ENCODE measurements around the gene SF3B2. TPM values are rescaled to one million over a fixed set of nuclear protein-coding genes. Genes with fewer than 3 reads are reported as not detected.
A peak's percentile ranks its signal among the peaks of the same experiment; 100 is the strongest.

The SF3B2 gene
- total and polyA plus RNA-seq, 9 of the 15 experiments (the other 6 are each of a cell fraction or from before 2014, with no cell fraction given): 58.3 to 248 (median 157) TPM

GRCh38 chr11:66020618-66021357 is 31.4 kb upstream of the SF3B2 start (continued):
- TF ChIP-seq ZBTB7A (IDR thresholded peaks at IDR 0.05; ENCODE audit: borderline replicate concordance, control insufficient read depth, low read depth, low read length): 0 out of 2 replicates have a peak, but pooled peaks have one; percentile 9
- TF ChIP-seq NELFE (IDR thresholded peaks at IDR 0.05; ENCODE audit: insufficient read depth, insufficient read length): no peak
- peak; percentile 68; the same call in 1 of the 2 replicates for TF ChIP-seq MYNN (IDR thresholded peaks at IDR 0.05)
- TF ChIP-seq MYNN (CRISPR knock-in tag; IDR thresholded peaks at IDR 0.05): no peak
- TF ChIP-seq ZNF263 (CRISPR knock-in tag; IDR thresholded peaks at IDR 0.05; ENCODE audit: borderline replicate concordance): no peak
- peak in 1 of 3 experiments; percentile 10 for TF ChIP-seq YY1 (IDR thresholded peaks at IDR 0.05; ENCODE audit: borderline replicate concordance in 1 of 3, control insufficient read depth in 1 of 3, extremely low read depth in 1 of 3, insufficient read depth in 3 of 3, insufficient read length in 1 of 3, insufficient replicate concordance in 2 of 3, low read depth in 1 of 3, low read length in 2 of 3)
- no peak for TF ChIP-seq PTTG1 (tag; IDR thresholded peaks at IDR 0.05; ENCODE audit: low read depth)
- peak; percentile 69 to 77; a peak in 2 of 4 replicates for TF ChIP-seq MAZ (CRISPR knock-in tag; conservative IDR thresholded peaks at IDR 0.05 in 1 of 2, IDR thresholded peaks at IDR 0.05 in 1 of 2)
- TF ChIP-seq FOS (IDR thresholded peaks at IDR 0.05; ENCODE audit: extremely low read depth, insufficient read length): peak; percentile 29
- TF ChIP-seq, protein P1, sequence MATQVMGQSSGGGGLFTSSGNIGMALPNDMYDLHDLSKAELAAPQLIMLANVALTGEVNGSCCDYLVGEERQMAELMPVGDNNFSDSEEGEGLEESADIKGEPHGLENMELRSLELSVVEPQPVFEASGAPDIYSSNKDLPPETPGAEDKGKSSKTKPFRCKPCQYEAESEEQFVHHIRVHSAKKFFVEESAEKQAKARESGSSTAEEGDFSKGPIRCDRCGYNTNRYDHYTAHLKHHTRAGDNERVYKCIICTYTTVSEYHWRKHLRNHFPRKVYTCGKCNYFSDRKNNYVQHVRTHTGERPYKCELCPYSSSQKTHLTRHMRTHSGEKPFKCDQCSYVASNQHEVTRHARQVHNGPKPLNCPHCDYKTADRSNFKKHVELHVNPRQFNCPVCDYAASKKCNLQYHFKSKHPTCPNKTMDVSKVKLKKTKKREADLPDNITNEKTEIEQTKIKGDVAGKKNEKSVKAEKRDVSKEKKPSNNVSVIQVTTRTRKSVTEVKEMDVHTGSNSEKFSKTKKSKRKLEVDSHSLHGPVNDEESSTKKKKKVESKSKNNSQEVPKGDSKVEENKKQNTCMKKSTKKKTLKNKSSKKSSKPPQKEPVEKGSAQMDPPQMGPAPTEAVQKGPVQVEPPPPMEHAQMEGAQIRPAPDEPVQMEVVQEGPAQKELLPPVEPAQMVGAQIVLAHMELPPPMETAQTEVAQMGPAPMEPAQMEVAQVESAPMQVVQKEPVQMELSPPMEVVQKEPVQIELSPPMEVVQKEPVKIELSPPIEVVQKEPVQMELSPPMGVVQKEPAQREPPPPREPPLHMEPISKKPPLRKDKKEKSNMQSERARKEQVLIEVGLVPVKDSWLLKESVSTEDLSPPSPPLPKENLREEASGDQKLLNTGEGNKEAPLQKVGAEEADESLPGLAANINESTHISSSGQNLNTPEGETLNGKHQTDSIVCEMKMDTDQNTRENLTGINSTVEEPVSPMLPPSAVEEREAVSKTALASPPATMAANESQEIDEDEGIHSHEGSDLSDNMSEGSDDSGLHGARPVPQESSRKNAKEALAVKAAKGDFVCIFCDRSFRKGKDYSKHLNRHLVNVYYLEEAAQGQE (IDR thresholded peaks at IDR 0.05; ENCODE audit: borderline replicate concordance): no peak
- TF ChIP-seq, protein P1 (CRISPR knock-in tag; IDR thresholded peaks at IDR 0.05; ENCODE audit: low read depth): no peak
- TF ChIP-seq RBM22 (IDR thresholded peaks at IDR 0.05; ENCODE audit: low read depth, low read length, poor library complexity, severe bottlenecking): no peak
- no peak for TF ChIP-seq IRF2 (CRISPR knock-in tag; IDR thresholded peaks at IDR 0.05)
- TF ChIP-seq POLR2G (IDR thresholded peaks at IDR 0.05; ENCODE audit: low read depth, low read length): peak; percentile 49
- peak; percentile 59 for TF ChIP-seq SMARCA4 (IDR thresholded peaks at IDR 0.05)
- no peak for TF ChIP-seq NCOA6 (IDR thresholded peaks at IDR 0.05)
- no peak for TF ChIP-seq ZNF551 (CRISPR knock-in tag; IDR thresholded peaks at IDR 0.05)
- TF ChIP-seq JUND (IDR thresholded peaks at IDR 0.05; ENCODE audit: borderline replicate concordance, low read depth, low read length): peak; percentile 95
- TF ChIP-seq JUND (tag; IDR thresholded peaks at IDR 0.05; ENCODE audit: borderline replicate concordance, low read depth, low read length): peak; percentile 84; the same call in 1 of the 3 replicates
- no peak for TF ChIP-seq ZNF143 (CRISPR knock-in tag; IDR thresholded peaks at IDR 0.05)

Measured in K562 (cell line).